Spleen (tissue), 11 donors: Measurements from ENCODE around the gene SSH2. TPM values are rescaled to one million over a fixed set of nuclear protein-coding genes. Genes with fewer than 3 reads are reported as not detected.

Experiments
- DNase-seq: peaks from one replicate; pipeline ENCODE4 v3.0.0-alpha.2; 2020
- H3K27ac ChIP-seq, 8 donors: fragments of 200-600 bp; sonication (generic) in 7 of 8; 1 replicate in 4 of 8; 2 replicates in 4 of 8; pipeline versions ENCODE4 v1.5.0 to v1.8.0; 2016 to 2021; ENCODE audit warnings: inconsistent platforms in 4 of 8, mild to moderate bottlenecking in 4 of 8, moderate library complexity in 1 of 8
- H3K27me3 ChIP-seq, 7 donors: fragments of 200-600 bp; sonication (generic) in 6 of 7; replicated peaks in 1 of 7; 1 replicate in 4 of 7; 2 replicates in 3 of 7; pipeline versions ENCODE4 v1.5.0 to v1.8.0; 2016 to 2021; ENCODE audit warnings: inconsistent platforms in 3 of 7, mild to moderate bottlenecking in 1 of 7
- H3K36me3 ChIP-seq, 6 donors: fragments of 200-600 bp; sonication (generic) in 5 of 6; 1 replicate in 4 of 6; 2 replicates in 2 of 6; pipeline versions ENCODE4 v1.5.0 to v1.8.0; 2016 to 2021; ENCODE audit warnings: inconsistent platforms in 2 of 6
- H3K4me1 ChIP-seq, 6 donors: fragments of 200-600 bp; sonication (generic) in 5 of 6; 1 replicate in 3 of 6; 2 replicates in 3 of 6; pipeline versions ENCODE4 v1.5.0 to v1.8.0; 2016 to 2021; ENCODE audit warnings: inconsistent platforms in 3 of 6
- H3K4me3 ChIP-seq, 8 donors: fragments of 200-600 bp; sonication (generic) in 7 of 8; 1 replicate in 4 of 8; 2 replicates in 4 of 8; pipeline versions ENCODE4 v1.5.0 to v1.8.0; 2016 to 2021; ENCODE audit warnings: inconsistent platforms in 4 of 8, mild to moderate bottlenecking in 4 of 8, moderate library complexity in 2 of 8
- H3K9me3 ChIP-seq, 8 donors: fragments of 200-600 bp; sonication (generic) in 7 of 8; 1 replicate in 4 of 8; 2 replicates in 4 of 8; pipeline versions ENCODE4 v1.5.0 to v1.8.0; 2016 to 2021; ENCODE audit warnings: inconsistent platforms in 4 of 8
- POLR2A ChIP-seq, 3 donors: fragments of 450-650 bp; IDR thresholded peaks; one replicate each; pipeline ENCODE4 v1.5.1; 2017; ENCODE audit warnings: antibody characterized with exemption in 3 of 3, mild to moderate bottlenecking in 1 of 3
- POLR2AphosphoS5 ChIP-seq, 3 donors: sonication (generic); formaldehyde crosslinking; IDR thresholded peaks; one replicate each; pipeline ENCODE4 v1.5.1; 2017; ENCODE audit warnings: antibody characterized with exemption in 3 of 3
- WGBS, 5 donors: extraction: QIAGEN DNeasy Blood & Tissue Kit in 3 of 5; methylation state at CpG; one replicate each; pipeline versions ENCODE4 v1.1.5 to v1.1.7; 2013 to 2018; 5-methylcytosine and 5-hydroxymethylcytosine counted together
- intact Hi-C: fragments of 100-400 bp; cut with DNase I; formaldehyde crosslinking; loops from one replicate; pipeline ENCODE4 v1.15.0; 2023; ENCODE audit warnings: low total_unique reads
- polyA plus RNA-seq, 3 donors: library from polyadenylated mRNA; stranded (reverse); fragments of 200-250 nt; gene quantifications; one replicate each; pipeline ENCODE4 v1.2.1, GENCODE V29; 2013
- total RNA-seq, 7 donors: library from RNA; depleted of rRNA in 3 of 7; stranded (reverse); fragments of >200 nt in 3 of 7; fragmentation: NEBNext Ultra II Directional in 4 of 7; extraction: Animal tissue kit (Norgen Biotek cat#: 25700) in 4 of 7; gene quantifications; one replicate each; pipeline versions ENCODE4 v1.1.0 to v1.2.1, GENCODE V29; 2016 to 2021
- TF ChIP-seq, protein P1 (sequence below), 11 experiments: fragments of 200-600 bp in 7 of 11; fragments of 450-650 bp in 4 of 11; sonication (generic) in 4 of 11; IDR thresholded peaks in 8 of 11; conservative IDR thresholded peaks in 3 of 11; 1 replicate in 7 of 11; 2 replicates in 4 of 11; pipeline versions ENCODE4 v1.4.0 to v1.8.0; 2016 to 2021; ENCODE audit warnings: antibody characterized with exemption in 11 of 11, inconsistent platforms in 4 of 11, mild to moderate bottlenecking in 1 of 11
- donor health status: healthy with polysubstance abuse.
- donor health status: DM: no; HTN: no; CAD: no; lungs with moderate emphysema.
- donor health status: DM: no; HTN: no; CAD: no.
- donor health status: Bipolar disorder and iron deficiency.
- donor health status: healthy.
- donor health status: DM: no; HTN: no; CAD: no.
- donor health status: DM: yes; HTN: yes; CAD: no.

Gene SSH2
- total and polyA plus RNA-seq, 10 donors: 15.9 to 182 (median 113) TPM

DNA sequence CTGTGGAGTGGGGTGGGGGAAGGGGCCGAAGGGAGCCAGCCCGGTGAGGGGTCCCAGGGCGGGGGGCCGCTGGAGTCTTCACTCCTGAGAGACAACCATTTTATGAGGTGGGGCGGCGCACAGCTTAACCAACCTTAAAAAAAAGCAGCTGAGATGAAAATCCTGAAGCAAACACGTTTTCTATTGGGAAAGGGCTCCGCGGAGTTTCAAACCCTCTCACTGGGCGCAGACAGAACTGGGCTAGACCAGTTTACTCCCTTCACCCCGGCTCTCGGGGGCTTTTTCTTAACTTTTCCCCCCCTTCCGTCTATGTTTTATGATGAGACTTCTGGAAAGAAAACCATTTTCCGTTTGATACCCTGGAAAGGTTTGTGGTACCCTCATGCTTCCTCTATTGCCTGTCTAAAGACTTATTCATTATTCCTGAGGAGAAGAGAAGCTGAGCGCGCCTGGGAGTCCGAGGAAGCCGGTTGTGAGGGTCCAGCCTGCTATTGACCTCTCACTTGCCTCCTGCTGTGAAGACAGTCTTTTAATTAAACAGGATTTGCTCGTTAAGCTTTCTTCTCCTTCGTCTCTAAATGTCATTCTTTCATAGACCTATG lies 482 bp upstream of the SSH2 start:
- 0 to 2% (median 1%) methylated on average over 19 to 20 of the region's 20 CpGs for WGBS, 5 donors

DNA sequence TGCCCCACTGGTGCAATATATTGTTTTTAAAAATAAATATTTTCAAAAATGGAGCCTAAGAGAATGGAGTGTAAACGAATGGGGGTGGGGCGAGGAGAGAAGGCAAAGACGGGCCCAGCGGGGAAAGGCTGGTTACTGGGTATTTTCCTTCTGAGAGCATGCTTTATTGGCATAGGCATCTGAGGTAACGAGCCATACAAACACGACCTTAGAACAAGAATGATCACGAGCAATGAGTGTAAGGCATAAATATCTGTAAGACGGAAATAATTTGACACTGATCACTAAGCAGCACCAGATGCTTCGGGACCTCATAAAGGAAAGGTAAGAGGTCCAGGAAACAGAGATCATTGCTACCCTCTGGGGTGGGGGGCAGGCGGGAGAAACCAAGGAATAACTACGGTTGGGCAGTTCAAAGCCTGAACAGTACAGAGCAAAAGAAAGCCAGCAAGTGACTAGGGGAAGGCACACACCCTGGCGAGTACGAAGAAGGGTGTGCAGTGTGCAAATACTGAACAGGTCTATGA lies 959 bp downstream of the SSH2 start:
- TF ChIP-seq, protein P1, sequence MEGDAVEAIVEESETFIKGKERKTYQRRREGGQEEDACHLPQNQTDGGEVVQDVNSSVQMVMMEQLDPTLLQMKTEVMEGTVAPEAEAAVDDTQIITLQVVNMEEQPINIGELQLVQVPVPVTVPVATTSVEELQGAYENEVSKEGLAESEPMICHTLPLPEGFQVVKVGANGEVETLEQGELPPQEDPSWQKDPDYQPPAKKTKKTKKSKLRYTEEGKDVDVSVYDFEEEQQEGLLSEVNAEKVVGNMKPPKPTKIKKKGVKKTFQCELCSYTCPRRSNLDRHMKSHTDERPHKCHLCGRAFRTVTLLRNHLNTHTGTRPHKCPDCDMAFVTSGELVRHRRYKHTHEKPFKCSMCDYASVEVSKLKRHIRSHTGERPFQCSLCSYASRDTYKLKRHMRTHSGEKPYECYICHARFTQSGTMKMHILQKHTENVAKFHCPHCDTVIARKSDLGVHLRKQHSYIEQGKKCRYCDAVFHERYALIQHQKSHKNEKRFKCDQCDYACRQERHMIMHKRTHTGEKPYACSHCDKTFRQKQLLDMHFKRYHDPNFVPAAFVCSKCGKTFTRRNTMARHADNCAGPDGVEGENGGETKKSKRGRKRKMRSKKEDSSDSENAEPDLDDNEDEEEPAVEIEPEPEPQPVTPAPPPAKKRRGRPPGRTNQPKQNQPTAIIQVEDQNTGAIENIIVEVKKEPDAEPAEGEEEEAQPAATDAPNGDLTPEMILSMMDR (IDR thresholded peaks at IDR 0.05 in 8 of 11, conservative IDR thresholded peaks at IDR 0.05 in 3 of 11): no peak
- TF ChIP-seq POLR2A (IDR thresholded peaks at IDR 0.05) (no peak), POLR2AphosphoS5 (IDR thresholded peaks at IDR 0.05) (no peak)
- peaks cover 26 to 73% (median 48%) of the 10 kb centered on the region in 6 donors for H3K4me1 ChIP-seq
- intact Hi-C loops: no loop called here
- no peaks in the 10 kb centered on the region for H3K27me3 ChIP-seq
- no peaks in the 10 kb centered on the region for H3K9me3 ChIP-seq
- peak overlapping the region; percentile 80 to 94 (median 87) for H3K4me3 ChIP-seq
- peak overlapping the region; percentile 58 to 97 (median 92) for H3K27ac ChIP-seq
- WGBS, 5 donors: 1 to 3% (median 2%) methylated on average over 13 of the region's 13 CpGs
- DNase-seq: no peak
- no peaks in the 10 kb centered on the region for H3K36me3 ChIP-seq

More for the DNA sequence above, 482 bp upstream of the SSH2 start:
- no peak for DNase-seq
- Histone ChIP-seq H3K27me3 (no peaks in the 10 kb centered on the region), H3K4me3 (peak overlapping the region; percentile 80 to 94 (median 87)), H3K27ac (peak overlapping the region; percentile 58 to 97 (median 92)), H3K4me1 (peaks cover 26 to 59% (median 48%) of the 10 kb centered on the region in 6 donors), H3K36me3 (no peaks in the 10 kb centered on the region), H3K9me3 (no peaks in the 10 kb centered on the region)
- intact Hi-C loops: loop anchor here (2.0 kb wide), 1 partner anchor 122 kb away; no protein-coding TSS in a partner anchor
- TF ChIP-seq, protein P1 (IDR thresholded peaks at IDR 0.05 in 8 of 11, conservative IDR thresholded peaks at IDR 0.05 in 3 of 11): no peak
- TF ChIP-seq POLR2AphosphoS5 (IDR thresholded peaks at IDR 0.05) (no peak), POLR2A (IDR thresholded peaks at IDR 0.05) (no peak)

DNA sequence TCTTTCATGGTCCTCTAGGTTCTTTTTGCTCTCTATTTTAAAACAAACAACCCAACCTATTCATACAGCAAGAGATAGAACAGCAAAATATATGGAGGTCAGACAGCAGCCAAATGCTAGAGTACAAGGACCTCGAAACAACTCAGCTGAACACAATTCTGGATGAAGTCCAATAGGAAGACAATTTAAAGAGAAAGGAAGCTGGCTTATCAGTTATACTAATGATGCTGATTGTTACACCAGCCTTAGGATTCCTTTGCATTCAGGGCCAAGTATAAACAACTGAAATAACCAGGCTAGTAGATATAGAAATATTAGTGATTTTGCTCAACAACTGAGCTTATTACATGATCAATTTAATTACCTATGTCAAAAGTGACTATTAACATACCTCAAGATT lies 2.5 kb downstream of the SSH2 start:
- no peaks in the 10 kb centered on the region for H3K36me3 ChIP-seq
- TF ChIP-seq, protein P1 (IDR thresholded peaks at IDR 0.05 in 8 of 11, conservative IDR thresholded peaks at IDR 0.05 in 3 of 11): no peak
- no peak for TF ChIP-seq POLR2A (IDR thresholded peaks at IDR 0.05)
- intact Hi-C loops: no loop called here
- WGBS, 5 donors: 22 to 51% (median 30%) methylated on average over 1 of the region's 1 CpG
- H3K27ac ChIP-seq: no peak overlapping the region
- no peaks in the 10 kb centered on the region for H3K27me3 ChIP-seq
- no peak overlapping the region for H3K4me3 ChIP-seq
- H3K9me3 ChIP-seq: no peaks in the 10 kb centered on the region
- peaks cover 26 to 87% (median 51%) of the 10 kb centered on the region in 6 donors for H3K4me1 ChIP-seq
- DNase-seq: no peak

DNA sequence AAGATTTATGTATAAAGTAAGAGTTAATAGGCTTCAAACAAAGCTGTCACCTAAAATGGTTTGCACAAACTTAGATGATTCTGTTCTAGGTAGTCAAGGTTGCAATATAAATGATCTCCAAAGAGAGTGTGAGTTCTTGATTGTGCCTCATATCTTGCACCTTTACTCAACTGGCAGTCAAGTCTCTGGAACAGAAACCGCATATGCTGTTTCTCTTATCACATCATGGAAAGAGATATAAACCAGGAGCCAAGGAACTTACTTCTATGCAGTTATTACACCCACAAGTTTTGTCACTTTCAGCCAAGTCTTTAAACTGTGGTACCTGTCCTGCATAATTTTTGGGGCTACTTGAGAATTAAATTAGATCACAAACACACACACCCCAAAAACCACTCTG lies 5.2 kb downstream of the SSH2 start:
- Histone ChIP-seq H3K36me3 (peaks cover 0 to 4% (median 0%) of the 10 kb centered on the region in 6 donors), H3K9me3 (no peaks in the 10 kb centered on the region), H3K27me3 (no peaks in the 10 kb centered on the region), H3K4me1 (peaks cover 12 to 82% (median 40%) of the 10 kb centered on the region in 6 donors), H3K27ac (no peak overlapping the region), H3K4me3 (no peak overlapping the region)
- 72 to 90% (median 85%) methylated on average over 1 of the region's 1 CpG for WGBS, 5 donors
- DNase-seq: no peak
- intact Hi-C loops: no loop called here
- TF ChIP-seq POLR2AphosphoS5 (IDR thresholded peaks at IDR 0.05): no peak
- TF ChIP-seq, protein P1 (IDR thresholded peaks at IDR 0.05 in 8 of 11, conservative IDR thresholded peaks at IDR 0.05 in 3 of 11): no peak
- no peak for TF ChIP-seq POLR2A (IDR thresholded peaks at IDR 0.05)
